Gastrocnemius medialis (tissue), 4 donors: ENCODE data around the gene TTN. TPM values are rescaled to one million over a fixed set of nuclear protein-coding genes. Genes with fewer than 3 reads are reported as not detected.

Experiments
- ATAC-seq, 2 donors: fragments of 150-250 bp; one replicate each; pipeline ENCODE4 v1.9.1; 2016
- DNase-seq, 2 donors: peaks; one replicate each; pipeline ENCODE4 v3.0.0-alpha.2; 2019
- H3K27ac ChIP-seq, 4 donors: fragments of 200-600 bp; sonication (generic); 1 replicate in 1 of 4; 2 replicates in 3 of 4; pipeline ENCODE4 v1.5.1; 2016 to 2018; ENCODE audit warnings: mild to moderate bottlenecking in 2 of 4, moderate library complexity in 1 of 4
- H3K27me3 ChIP-seq, 3 donors: fragments of 200-600 bp; sonication (generic) in 2 of 3; 1 replicate in 1 of 3; 2 replicates in 2 of 3; pipeline versions ENCODE4 v1.5.1 to v1.6.0; 2016 to 2019; ENCODE audit warnings: mild to moderate bottlenecking in 1 of 3, moderate library complexity in 1 of 3
- H3K36me3 ChIP-seq, 2 donors: fragments of 200-600 bp; sonication (generic) in 1 of 2; one replicate each; pipeline ENCODE4 v1.5.1; 2017 to 2018
- H3K4me1 ChIP-seq, 2 donors: fragments of 200-600 bp; sonication (generic) in 1 of 2; one replicate each; pipeline ENCODE4 v1.5.1; 2016 to 2017; ENCODE audit warnings: mild to moderate bottlenecking in 2 of 2
- H3K4me3 ChIP-seq, 4 donors: fragments of 200-600 bp; sonication (generic) in 3 of 4; 1 replicate in 1 of 4; 2 replicates in 3 of 4; pipeline ENCODE4 v1.5.1; 2016 to 2019; ENCODE audit warnings: mild to moderate bottlenecking in 2 of 4
- H3K9me3 ChIP-seq, 3 donors: fragments of 200-600 bp; sonication (generic) in 2 of 3; 1 replicate in 1 of 3; 2 replicates in 2 of 3; pipeline ENCODE4 v1.5.1; 2016 to 2019
- POLR2A ChIP-seq, 2 donors: fragments of 450-650 bp; IDR thresholded peaks; one replicate each; pipeline ENCODE4 v1.6.1; 2017; ENCODE audit warnings: antibody characterized with exemption in 2 of 2, mild to moderate bottlenecking in 2 of 2, moderate library complexity in 2 of 2
- in situ Hi-C, 4 donors: fragments of 200-750 bp; cut with MboI; loops; one replicate each; pipeline versions ENCODE4 v1.15.0 to v1.8.0; 2017; ENCODE audit warnings: low sequenced_read_pairs in 4 of 4
- intact Hi-C: fragments of 100-400 bp; cut with DNase I; formaldehyde crosslinking; loops from one replicate; pipeline ENCODE4 v1.15.1; 2023; ENCODE audit warnings: low total_unique reads
- total RNA-seq, 4 donors: library from RNA; depleted of rRNA; stranded (reverse); fragments of >200 nt; gene quantifications; one replicate each; pipeline versions ENCODE4 v1.1.0 to v1.2.3, GENCODE V29; 2016
- TF ChIP-seq, protein P1 (sequence below), 5 experiments: fragments of 450-650 bp in 3 of 5; fragments of 200-600 bp in 2 of 5; sonication (generic) in 2 of 5; IDR thresholded peaks in 4 of 5; conservative IDR thresholded peaks in 1 of 5; 1 replicate in 4 of 5; 2 replicates in 1 of 5; pipeline ENCODE4 v1.5.1; 2016 to 2019; ENCODE audit warnings: antibody characterized with exemption in 5 of 5, mild to moderate bottlenecking in 3 of 5, moderate library complexity in 3 of 5

TTN gene
- total RNA-seq, 4 donors from 2014 or later: 4,552 to 9,701 (median 7,268) TPM

DNA sequence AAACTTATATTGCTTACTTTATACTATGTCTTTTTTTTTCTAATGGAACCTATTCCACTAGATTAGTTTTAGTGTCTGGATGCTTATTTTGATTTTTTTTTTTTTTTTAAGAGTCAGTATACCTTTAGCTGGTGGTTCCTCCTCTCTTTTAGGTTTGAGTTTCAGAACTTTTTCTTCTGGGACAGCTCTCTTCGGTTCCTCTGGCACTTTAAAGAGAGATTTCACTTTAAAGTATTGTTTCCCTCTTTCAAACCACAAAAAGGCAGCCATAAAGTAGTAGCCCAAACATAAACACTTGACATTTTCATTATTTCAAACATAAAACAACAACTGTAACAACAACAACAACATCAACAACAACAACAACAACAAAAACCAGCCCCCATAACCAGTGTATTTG, 123.3 kb downstream of the TTN start:
- ATAC-seq (no peak), DNase-seq (no peak)
- in situ Hi-C loops (loop anchor here in 1 of 4 donors (25.0 kb wide), 1 partner anchor 103 kb away; no protein-coding TSS in a partner anchor), intact Hi-C loops (no loop called here)
- no peaks in the 10 kb centered on the region for H3K27me3 ChIP-seq
- no peak overlapping the region for H3K4me3 ChIP-seq
- H3K9me3 ChIP-seq: no peaks in the 10 kb centered on the region
- H3K4me1 ChIP-seq: peaks cover 6 to 29% of the 10 kb centered on the region in 2 donors
- peak overlapping the region in 2 of 4 donors; percentile 24 to 26 for H3K27ac ChIP-seq
- no peak for TF ChIP-seq POLR2A (IDR thresholded peaks at IDR 0.05)
- TF ChIP-seq, protein P1, sequence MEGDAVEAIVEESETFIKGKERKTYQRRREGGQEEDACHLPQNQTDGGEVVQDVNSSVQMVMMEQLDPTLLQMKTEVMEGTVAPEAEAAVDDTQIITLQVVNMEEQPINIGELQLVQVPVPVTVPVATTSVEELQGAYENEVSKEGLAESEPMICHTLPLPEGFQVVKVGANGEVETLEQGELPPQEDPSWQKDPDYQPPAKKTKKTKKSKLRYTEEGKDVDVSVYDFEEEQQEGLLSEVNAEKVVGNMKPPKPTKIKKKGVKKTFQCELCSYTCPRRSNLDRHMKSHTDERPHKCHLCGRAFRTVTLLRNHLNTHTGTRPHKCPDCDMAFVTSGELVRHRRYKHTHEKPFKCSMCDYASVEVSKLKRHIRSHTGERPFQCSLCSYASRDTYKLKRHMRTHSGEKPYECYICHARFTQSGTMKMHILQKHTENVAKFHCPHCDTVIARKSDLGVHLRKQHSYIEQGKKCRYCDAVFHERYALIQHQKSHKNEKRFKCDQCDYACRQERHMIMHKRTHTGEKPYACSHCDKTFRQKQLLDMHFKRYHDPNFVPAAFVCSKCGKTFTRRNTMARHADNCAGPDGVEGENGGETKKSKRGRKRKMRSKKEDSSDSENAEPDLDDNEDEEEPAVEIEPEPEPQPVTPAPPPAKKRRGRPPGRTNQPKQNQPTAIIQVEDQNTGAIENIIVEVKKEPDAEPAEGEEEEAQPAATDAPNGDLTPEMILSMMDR (IDR thresholded peaks at IDR 0.05 in 4 of 5, conservative IDR thresholded peaks at IDR 0.05 in 1 of 5): no peak
- H3K36me3 ChIP-seq: peaks cover 5 to 98% of the 10 kb centered on the region in 2 donors

DNA sequence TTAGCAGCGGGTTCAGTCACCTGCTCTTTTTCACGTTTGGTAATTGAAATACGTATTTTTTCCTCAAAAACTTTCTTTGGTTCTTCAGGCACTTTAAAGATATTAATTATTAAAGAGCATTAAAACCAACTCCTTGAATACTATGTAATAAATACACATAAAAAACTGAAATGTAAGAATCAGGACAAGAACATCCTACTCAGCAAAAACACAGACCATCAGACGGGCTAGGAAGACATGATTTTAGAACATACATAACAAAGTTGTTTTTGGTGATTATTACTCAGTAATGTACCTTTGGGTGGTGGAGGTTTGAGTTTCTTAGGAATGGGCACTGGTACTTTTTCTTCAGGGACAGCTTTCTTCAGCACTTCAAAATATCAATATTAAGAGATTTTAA, 126.1 kb downstream of the TTN start:
- peak overlapping the region in 2 of 4 donors; percentile 4 to 64 for H3K27ac ChIP-seq

DNA sequence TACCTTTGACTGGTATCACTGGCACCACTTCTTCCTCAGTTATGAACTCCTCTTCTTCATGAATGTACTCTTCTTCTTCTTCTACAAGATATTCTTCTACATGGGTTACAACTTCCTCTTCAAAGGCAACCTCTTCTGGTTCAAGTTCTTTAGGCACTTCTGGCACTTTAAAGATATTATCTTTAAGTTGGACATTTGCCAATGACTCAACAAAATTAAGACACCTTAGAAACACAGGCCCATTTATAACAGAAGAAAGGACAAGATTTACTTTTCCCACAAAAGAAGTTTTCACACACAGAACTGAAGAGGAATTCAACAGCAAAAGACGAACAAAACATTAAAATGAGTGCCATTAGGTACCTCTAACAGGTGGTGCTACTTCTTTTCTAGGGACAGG, 127.3 kb downstream of the TTN start:
- Histone ChIP-seq H3K27ac (peak overlapping the region in 2 of 4 donors; percentile 12 to 64), H3K4me1 (peaks cover 10 to 25% of the 10 kb centered on the region in 2 donors), H3K27me3 (no peaks in the 10 kb centered on the region), H3K36me3 (peaks cover 7 to 100% of the 10 kb centered on the region in 2 donors), H3K4me3 (no peak overlapping the region), H3K9me3 (no peaks in the 10 kb centered on the region)
- TF ChIP-seq, protein P1 (IDR thresholded peaks at IDR 0.05 in 4 of 5, conservative IDR thresholded peaks at IDR 0.05 in 1 of 5): no peak
- TF ChIP-seq POLR2A (IDR thresholded peaks at IDR 0.05): no peak
- in situ Hi-C loops (loop anchor here in 1 of 4 donors (25.0 kb wide), 1 partner anchor 107 kb away; no protein-coding TSS in a partner anchor), intact Hi-C loops (loop anchor here (5.0 kb wide), 1 partner anchor 32 kb away; no protein-coding TSS in a partner anchor)
- DNase-seq (no peak), ATAC-seq (peak in 1 of 2 donors; percentile 11)

More for the DNA sequence above, 126.1 kb downstream of the TTN start:
- H3K4me3 ChIP-seq: no peak overlapping the region
- no peaks in the 10 kb centered on the region for H3K27me3 ChIP-seq
- in situ Hi-C loops: loop anchor here in 1 of 4 donors (25.0 kb wide), 1 partner anchor 106 kb away; no protein-coding TSS in a partner anchor
- no peaks in the 10 kb centered on the region for H3K9me3 ChIP-seq
- peaks cover 7 to 98% of the 10 kb centered on the region in 2 donors for H3K36me3 ChIP-seq
- intact Hi-C loops: no loop called here
- peaks cover 10 to 18% of the 10 kb centered on the region in 2 donors for H3K4me1 ChIP-seq
- ATAC-seq (no peak), DNase-seq (no peak)
- TF ChIP-seq, protein P1 (IDR thresholded peaks at IDR 0.05 in 4 of 5, conservative IDR thresholded peaks at IDR 0.05 in 1 of 5): no peak

DNA sequence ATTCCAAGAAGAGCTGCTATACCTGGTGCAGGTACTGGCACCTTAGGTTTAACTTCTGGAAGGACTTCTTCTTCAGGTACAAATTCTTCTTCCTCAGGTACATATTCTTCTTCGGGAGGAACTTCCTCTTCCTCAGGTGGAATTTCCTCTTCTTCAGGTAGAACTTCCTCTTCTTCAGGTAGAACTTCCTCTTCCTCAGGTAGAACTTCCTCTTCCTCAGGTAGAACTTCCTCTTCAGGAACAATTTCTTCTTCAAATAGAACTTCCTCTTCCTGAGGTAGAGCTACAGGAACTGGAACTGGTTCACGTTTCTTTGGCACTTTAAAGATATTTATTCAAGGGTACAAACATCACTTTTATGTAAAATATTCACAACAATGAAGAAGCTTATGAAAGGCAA, 129.6 kb downstream of the TTN start:
- ATAC-seq (no peak), DNase-seq (no peak)
- H3K4me1 ChIP-seq: peaks cover 16% of the 10 kb centered on the region in 2 donors
- TF ChIP-seq, protein P1 (IDR thresholded peaks at IDR 0.05 in 4 of 5, conservative IDR thresholded peaks at IDR 0.05 in 1 of 5): no peak
- TF ChIP-seq POLR2A (IDR thresholded peaks at IDR 0.05): no peak
- H3K27ac ChIP-seq: no peak overlapping the region
- no peaks in the 10 kb centered on the region for H3K27me3 ChIP-seq
- H3K9me3 ChIP-seq: no peaks in the 10 kb centered on the region
- in situ Hi-C loops (loop anchor here in 1 of 4 donors (25.0 kb wide), 1 partner anchor 110 kb away; no protein-coding TSS in a partner anchor), intact Hi-C loops (loop anchor here (5.0 kb wide), 1 partner anchor 35 kb away; no protein-coding TSS in a partner anchor)
- H3K36me3 ChIP-seq: peaks cover 11 to 100% of the 10 kb centered on the region in 2 donors
- no peak overlapping the region for H3K4me3 ChIP-seq
